ACC112 (cell line): ENCODE data around the gene SHOC2.
"Not testable (repeated sequence)": the region's sequence is repeated elsewhere in the genome, so short reads cannot be mapped to it uniquely, and the experiment has no call there.

ENCODE experiments used
- H2AFZ ChIP-seq: fragments of 200-600 bp; sonication (generic); one replicate; pipeline ENCODE4 v1.6.0; 2017; ENCODE audit warnings: antibody characterized with exemption, low read length; ENCODE audit not compliant: unreplicated experiment
- H3K27ac ChIP-seq: fragments of 200-600 bp; sonication (generic); 2 replicates; pipeline ENCODE4 v1.5.1; 2014; ENCODE audit warnings: low read depth, mild to moderate bottlenecking, antibody characterized with exemption, low read length, moderate library complexity
- H3K27me3 ChIP-seq: fragments of 200-600 bp; sonication (generic); 2 replicates; pipeline ENCODE4 v1.6.1; 2014; ENCODE audit warnings: mild to moderate bottlenecking, antibody characterized with exemption, low read length, moderate library complexity, mixed read lengths; ENCODE audit not compliant: insufficient read depth
- H3K36me3 ChIP-seq: fragments of 200-600 bp; sonication (generic); 2 replicates; pipeline ENCODE4 v1.6.1; 2016; ENCODE audit warnings: mild to moderate bottlenecking, antibody characterized with exemption, low read length, moderate library complexity, mixed read lengths; ENCODE audit not compliant: insufficient read depth
- H3K4me1 ChIP-seq: fragments of 200-600 bp; sonication (generic); one replicate; pipeline ENCODE4 v1.6.1; 2016; ENCODE audit warnings: low read length, mixed read lengths; ENCODE audit not compliant: insufficient read depth, unreplicated experiment, control insufficient read depth
- H3K4me3 ChIP-seq: fragments of 200-600 bp; sonication (generic); 2 replicates; pipeline ENCODE4 v1.5.1; 2014; ENCODE audit warnings: mild to moderate bottlenecking, low read depth, low read length
- H3K79me2 ChIP-seq: fragments of 200-600 bp; sonication (generic); one replicate; pipeline ENCODE4 v1.6.0; 2016; ENCODE audit warnings: low read length; ENCODE audit not compliant: control insufficient read depth, unreplicated experiment, insufficient read depth

Gene SHOC2

GRCh38 chr10:110901954-110902819 lies 17.2 kb upstream of the SHOC2 start:
- peaks cover 29% of the 10 kb centered on the region for H3K4me1 ChIP-seq
- H3K4me3 ChIP-seq: no peak overlapping the region
- peak overlapping the region; percentile 77 for H3K27ac ChIP-seq
- no peaks in the 10 kb centered on the region for H3K79me2 ChIP-seq
- no peaks in the 10 kb centered on the region for H3K27me3 ChIP-seq
- H2AFZ ChIP-seq: no peak overlapping the region
- peaks cover 10% of the 10 kb centered on the region for H3K36me3 ChIP-seq

DNA sequence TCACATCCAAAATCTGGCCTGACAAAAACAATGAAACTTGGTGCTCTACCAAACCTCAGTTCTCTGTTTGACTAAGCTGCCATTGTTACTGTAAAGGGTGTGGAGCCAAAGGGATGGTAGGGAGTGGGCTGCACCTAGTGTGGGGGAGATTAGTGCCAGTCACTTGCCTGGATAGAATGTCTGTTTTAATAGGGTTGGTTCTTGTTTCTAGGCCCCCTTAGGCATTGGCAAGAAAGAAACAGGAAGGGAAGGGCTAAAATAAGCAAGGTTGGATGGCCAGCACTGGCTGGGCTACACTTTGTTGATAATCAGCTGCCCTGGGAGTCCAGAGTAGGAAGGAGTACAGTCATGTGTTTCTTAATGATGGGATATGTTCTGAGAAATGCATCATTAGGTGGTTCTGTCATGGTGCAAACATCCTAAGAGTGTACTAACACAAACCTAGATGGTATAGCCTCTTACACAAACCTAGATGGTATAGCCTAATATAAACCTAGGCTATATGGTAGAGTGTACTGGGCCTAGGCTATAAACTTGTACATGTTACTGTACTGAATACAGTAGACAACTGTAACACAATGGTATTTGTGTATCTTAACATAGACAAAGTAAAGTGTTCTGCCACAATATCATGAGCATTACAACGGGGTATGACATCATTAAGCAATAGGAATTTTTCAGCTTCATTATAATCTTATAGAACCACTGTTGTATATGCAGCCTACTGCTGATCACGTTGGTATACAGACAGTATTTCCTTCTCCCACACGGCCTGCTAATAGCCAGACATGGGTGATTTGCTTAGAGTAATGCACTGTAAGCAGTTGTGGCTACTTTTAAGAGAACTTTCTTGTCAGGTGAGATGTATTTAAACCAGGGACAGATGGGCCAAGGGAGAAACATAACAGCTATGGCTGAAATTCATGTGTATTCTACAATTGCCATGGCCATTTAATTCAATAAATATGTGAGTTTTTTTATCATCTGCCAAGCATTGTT lies 15.8 kb upstream of the SHOC2 start:
- H3K4me1 ChIP-seq: peaks cover 23% of the 10 kb centered on the region
- H3K79me2 ChIP-seq: no peaks in the 10 kb centered on the region
- H2AFZ ChIP-seq: no peak overlapping the region
- H3K4me3 ChIP-seq: no peak overlapping the region
- H3K27me3 ChIP-seq: no peaks in the 10 kb centered on the region
- H3K36me3 ChIP-seq: peaks cover 8% of the 10 kb centered on the region; the same call in 1 of the 2 replicates
- peak overlapping the region; percentile 77 for H3K27ac ChIP-seq

DNA sequence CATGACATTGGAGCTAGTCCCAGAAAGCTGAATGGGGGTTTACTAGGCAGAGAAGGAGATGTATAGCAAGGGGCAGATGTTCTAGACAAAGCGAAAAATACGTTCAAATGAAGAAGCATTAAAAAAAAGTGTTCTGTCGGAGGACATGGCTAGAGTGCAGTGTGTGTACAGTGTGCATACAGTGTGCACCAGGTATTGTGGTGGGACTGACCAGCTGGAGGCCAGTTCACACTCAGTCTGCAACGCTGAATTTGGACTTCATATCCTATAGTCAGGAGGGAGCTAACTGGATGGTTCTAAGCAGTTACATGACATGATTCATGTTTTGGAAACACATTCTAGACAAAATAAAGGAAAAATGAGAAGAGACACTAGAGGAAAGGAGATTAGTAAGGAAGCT lies 9.3 kb upstream of the SHOC2 start:
- H3K36me3 ChIP-seq: 0 out of 2 replicates have a peak, but pooled peaks cover 4% of the 10 kb centered on the region
- no peak overlapping the region for H2AFZ ChIP-seq
- H3K79me2 ChIP-seq: no peaks in the 10 kb centered on the region
- H3K4me3 ChIP-seq: no peak overlapping the region
- no peak overlapping the region for H3K27ac ChIP-seq
- H3K4me1 ChIP-seq: peaks cover 11% of the 10 kb centered on the region
- no peaks in the 10 kb centered on the region for H3K27me3 ChIP-seq

- Histone ChIP-seq H2AFZ (no peak overlapping the region), H3K4me1 (peaks cover 18% of the 10 kb centered on the region), H3K36me3 (0 out of 2 replicates have a peak, but pooled peaks cover 4% of the 10 kb centered on the region), H3K27ac (peak overlapping the region; percentile 34), H3K27me3 (no peaks in the 10 kb centered on the region), H3K79me2 (peaks cover 3% of the 10 kb centered on the region), H3K4me3 (no peak overlapping the region)
These were observed 7.0 kb upstream of the SHOC2 start for GRCh38 chr10:110912374-110912773.

- Histone ChIP-seq H3K4me3 (no peak overlapping the region), H3K4me1 (peaks cover 22% of the 10 kb centered on the region), H3K27me3 (no peaks in the 10 kb centered on the region), H3K36me3 (0 out of 2 replicates have a peak, but pooled peaks cover 4% of the 10 kb centered on the region), H3K27ac (no peak overlapping the region), H3K79me2 (peaks cover 11% of the 10 kb centered on the region), H2AFZ (no peak overlapping the region)
These were observed 5.0 kb upstream of the SHOC2 start for GRCh38 chr10:110914431-110914830.

DNA sequence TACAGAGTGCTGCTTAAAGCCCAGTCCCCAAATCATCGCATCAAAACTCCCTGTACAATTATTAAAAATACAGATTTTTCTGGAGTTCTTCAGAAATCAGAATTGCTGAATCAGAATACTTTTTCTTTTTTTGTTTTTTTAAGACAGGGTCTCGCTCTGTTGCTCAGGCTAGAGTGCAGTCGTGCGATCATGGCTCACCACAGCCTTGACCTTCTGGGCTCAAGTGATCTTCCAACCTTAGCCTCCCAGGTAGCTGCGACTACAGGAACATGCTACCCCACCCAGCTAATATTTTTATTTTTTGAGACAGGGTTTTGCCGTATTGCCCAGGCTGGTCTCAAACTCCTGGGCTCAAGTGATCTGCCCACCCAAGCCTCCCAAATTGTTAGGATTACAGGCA lies 4.4 kb upstream of the SHOC2 start:
- 0 out of 2 replicates have a peak, but pooled peaks cover 4% of the 10 kb centered on the region for H3K36me3 ChIP-seq
- H2AFZ ChIP-seq: no peak overlapping the region
- H3K4me1 ChIP-seq: peaks cover 22% of the 10 kb centered on the region
- H3K4me3 ChIP-seq: no peak overlapping the region
- no peaks in the 10 kb centered on the region for H3K27me3 ChIP-seq
- H3K79me2 ChIP-seq: peaks cover 14% of the 10 kb centered on the region
- no peak overlapping the region for H3K27ac ChIP-seq

DNA sequence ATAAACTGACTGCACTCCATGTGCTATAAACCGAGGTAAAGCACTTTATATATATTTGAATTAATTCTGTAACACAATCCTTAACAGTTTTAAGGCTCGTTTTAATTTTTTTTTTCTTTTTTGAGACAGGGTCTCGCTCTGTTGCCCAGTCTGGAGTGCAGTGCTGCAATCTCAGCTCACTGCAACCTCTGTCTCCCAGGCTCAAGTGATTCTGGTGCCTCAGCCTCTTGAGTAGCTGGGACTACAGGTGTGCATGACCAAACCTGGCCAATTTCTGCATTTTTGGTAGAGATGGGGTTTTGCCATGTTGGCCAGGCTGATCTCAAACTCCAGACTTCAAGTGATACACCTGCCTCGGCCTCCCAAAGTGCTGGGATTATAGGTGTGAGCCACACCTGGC lies 3.8 kb upstream of the SHOC2 start:
- not testable (repeated sequence) for H3K27me3 ChIP-seq, H3K36me3 ChIP-seq, H3K4me3 ChIP-seq, H3K27ac ChIP-seq, H2AFZ ChIP-seq
- Histone ChIP-seq H3K4me1 (peaks cover 22% of the 10 kb centered on the region), H3K79me2 (peaks cover 19% of the 10 kb centered on the region)

- Histone ChIP-seq H3K4me3 (no peak overlapping the region), H2AFZ (no peak overlapping the region), H3K79me2 (peaks cover 31% of the 10 kb centered on the region), H3K27ac (no peak overlapping the region), H3K4me1 (peaks cover 22% of the 10 kb centered on the region), H3K27me3 (no peaks in the 10 kb centered on the region), H3K36me3 (0 out of 2 replicates have a peak, but pooled peaks cover 4% of the 10 kb centered on the region)
These were observed 2.7 kb upstream of the SHOC2 start for GRCh38 chr10:110916554-110917346.

DNA sequence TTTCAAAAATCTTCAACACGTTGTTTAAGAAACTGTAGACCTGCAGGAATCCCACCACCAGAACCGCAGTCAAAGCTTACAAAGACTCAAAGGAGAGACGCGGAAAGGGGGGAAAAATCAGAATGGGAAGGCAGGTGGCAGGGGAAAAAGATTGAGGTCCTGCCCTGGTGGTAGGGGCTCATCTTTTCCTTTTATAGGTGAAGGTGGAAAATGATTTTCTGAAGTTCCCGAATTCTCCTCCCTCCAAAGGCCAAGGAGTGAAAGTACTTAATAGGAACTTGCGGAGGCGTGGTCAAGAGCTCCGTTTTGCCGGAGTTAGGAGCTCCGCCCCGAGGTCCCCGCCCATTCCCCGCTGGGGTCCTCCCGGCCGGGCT lies 1.1 kb upstream of the SHOC2 start:
- Histone ChIP-seq H2AFZ (peak overlapping the region; percentile 67), H3K79me2 (peaks cover 45% of the 10 kb centered on the region), H3K27ac (peak overlapping the region; percentile 97), H3K36me3 (0 out of 2 replicates have a peak, but pooled peaks cover 4% of the 10 kb centered on the region), H3K4me1 (peaks cover 16% of the 10 kb centered on the region), H3K4me3 (peak overlapping the region; percentile 81), H3K27me3 (no peaks in the 10 kb centered on the region)
